Mammary epithelial cell (primary cell): ENCODE data around the gene ADAMTS9.

Experiments
- EZH2 ChIP-seq: IDR thresholded peaks from 2 replicates; pipeline ENCODE4 v1.6.1; 2012; ENCODE audit warnings: low read length, inconsistent platforms, borderline replicate concordance
- TF ChIP-seq, protein P1 (sequence below), 2 donors: IDR thresholded peaks in 1 of 2; conservative IDR thresholded peaks in 1 of 2; 2 replicates each; pipeline ENCODE4 v1.5.1; 2011 to 2012; ENCODE audit warnings: inconsistent platforms in 2 of 2, low read length in 2 of 2, mild to moderate bottlenecking in 2 of 2, control low read depth in 1 of 2, low read depth in 1 of 2; ENCODE audit not compliant: insufficient read depth in 1 of 2; ENCODE audit errors: extremely low read depth in 1 of 2

DNA sequence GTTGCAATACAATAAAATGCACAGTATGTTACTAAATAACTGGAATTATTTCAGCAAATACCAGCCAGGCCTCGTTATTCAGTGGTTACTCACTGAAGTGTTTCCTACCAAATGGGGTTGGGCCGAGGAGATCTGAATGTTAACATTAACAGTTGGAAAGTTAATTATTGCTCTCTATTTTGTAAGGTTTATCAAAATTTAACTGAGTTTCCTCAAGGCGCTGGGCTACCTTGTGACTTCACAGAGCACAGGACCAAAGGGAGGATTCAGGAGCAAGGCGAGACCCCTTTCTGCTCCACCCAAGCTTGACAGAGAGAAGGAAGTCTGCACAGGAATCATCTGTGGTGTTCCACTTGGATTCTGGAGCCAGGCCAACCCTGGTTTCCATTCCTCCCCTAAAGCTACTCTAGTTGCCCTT lies 21.6 kb downstream of the ADAMTS9 start:
- TF ChIP-seq, protein P1, sequence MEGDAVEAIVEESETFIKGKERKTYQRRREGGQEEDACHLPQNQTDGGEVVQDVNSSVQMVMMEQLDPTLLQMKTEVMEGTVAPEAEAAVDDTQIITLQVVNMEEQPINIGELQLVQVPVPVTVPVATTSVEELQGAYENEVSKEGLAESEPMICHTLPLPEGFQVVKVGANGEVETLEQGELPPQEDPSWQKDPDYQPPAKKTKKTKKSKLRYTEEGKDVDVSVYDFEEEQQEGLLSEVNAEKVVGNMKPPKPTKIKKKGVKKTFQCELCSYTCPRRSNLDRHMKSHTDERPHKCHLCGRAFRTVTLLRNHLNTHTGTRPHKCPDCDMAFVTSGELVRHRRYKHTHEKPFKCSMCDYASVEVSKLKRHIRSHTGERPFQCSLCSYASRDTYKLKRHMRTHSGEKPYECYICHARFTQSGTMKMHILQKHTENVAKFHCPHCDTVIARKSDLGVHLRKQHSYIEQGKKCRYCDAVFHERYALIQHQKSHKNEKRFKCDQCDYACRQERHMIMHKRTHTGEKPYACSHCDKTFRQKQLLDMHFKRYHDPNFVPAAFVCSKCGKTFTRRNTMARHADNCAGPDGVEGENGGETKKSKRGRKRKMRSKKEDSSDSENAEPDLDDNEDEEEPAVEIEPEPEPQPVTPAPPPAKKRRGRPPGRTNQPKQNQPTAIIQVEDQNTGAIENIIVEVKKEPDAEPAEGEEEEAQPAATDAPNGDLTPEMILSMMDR (conservative IDR thresholded peaks at IDR 0.05 in 1 of 2, IDR thresholded peaks at IDR 0.05 in 1 of 2; ENCODE audit: extremely low read depth in 1 of 2, insufficient read depth in 1 of 2, low read depth in 1 of 2, low read length in 2 of 2) = no peak
- TF ChIP-seq EZH2 = no peak
